Peyer's patch (tissue), 4 donors: ENCODE measurements around the gene GABPB1.

Experiments used
- POLR2A ChIP-seq, 2 donors: fragments of 450-650 bp; IDR thresholded peaks; one replicate each; pipeline ENCODE4 v1.5.1; 2017; ENCODE audit warnings: antibody characterized with exemption in 2 of 2, mild to moderate bottlenecking in 2 of 2, moderate library complexity in 2 of 2
- TF ChIP-seq, protein P1 (sequence below), 6 experiments: fragments of 450-650 bp in 4 of 6; fragments of 200-600 bp in 2 of 6; sonication (generic) in 1 of 6; IDR thresholded peaks; one replicate each; pipeline ENCODE4 v1.5.1; 2017 to 2019; ENCODE audit warnings: antibody characterized with exemption in 6 of 6, mild to moderate bottlenecking in 3 of 6, moderate library complexity in 1 of 6

DNA sequence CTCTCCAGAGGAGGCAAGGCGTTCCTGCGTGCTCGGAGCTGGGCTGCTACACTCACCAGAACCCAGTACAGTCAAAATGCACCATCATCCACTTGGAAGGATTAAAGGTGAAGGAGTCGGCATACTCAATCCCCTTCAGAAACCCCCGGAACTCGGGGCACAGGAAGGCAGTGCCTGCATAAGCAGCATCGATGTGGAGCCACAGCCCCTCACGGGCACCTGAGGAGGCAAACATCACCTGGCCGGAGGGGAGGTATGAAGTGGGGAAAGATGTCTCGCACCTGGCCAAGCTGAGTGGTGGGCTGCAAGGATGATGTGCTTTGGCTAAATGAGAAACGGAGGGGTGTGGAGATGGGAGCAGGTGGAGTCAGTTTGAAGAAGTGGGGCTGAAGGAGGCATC is 102.4 kb downstream of the GABPB1 start:
- TF ChIP-seq, protein P1, sequence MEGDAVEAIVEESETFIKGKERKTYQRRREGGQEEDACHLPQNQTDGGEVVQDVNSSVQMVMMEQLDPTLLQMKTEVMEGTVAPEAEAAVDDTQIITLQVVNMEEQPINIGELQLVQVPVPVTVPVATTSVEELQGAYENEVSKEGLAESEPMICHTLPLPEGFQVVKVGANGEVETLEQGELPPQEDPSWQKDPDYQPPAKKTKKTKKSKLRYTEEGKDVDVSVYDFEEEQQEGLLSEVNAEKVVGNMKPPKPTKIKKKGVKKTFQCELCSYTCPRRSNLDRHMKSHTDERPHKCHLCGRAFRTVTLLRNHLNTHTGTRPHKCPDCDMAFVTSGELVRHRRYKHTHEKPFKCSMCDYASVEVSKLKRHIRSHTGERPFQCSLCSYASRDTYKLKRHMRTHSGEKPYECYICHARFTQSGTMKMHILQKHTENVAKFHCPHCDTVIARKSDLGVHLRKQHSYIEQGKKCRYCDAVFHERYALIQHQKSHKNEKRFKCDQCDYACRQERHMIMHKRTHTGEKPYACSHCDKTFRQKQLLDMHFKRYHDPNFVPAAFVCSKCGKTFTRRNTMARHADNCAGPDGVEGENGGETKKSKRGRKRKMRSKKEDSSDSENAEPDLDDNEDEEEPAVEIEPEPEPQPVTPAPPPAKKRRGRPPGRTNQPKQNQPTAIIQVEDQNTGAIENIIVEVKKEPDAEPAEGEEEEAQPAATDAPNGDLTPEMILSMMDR (IDR thresholded peaks at IDR 0.05), result no peak
- TF ChIP-seq POLR2A (IDR thresholded peaks at IDR 0.05), result no peak
